PC-9 (cell line): ENCODE results near the gene ST6GALNAC6. TPM values are rescaled to one million over a fixed set of nuclear protein-coding genes. Genes with fewer than 3 reads are reported as not detected.

ENCODE experiments used
- BruUV-seq: library from RNA; stranded (reverse); fragments of 400-500 nt; replicated peaks from 2 replicates; lab custom pipeline; 2021; lab: Mats Ljungman, UMichigan
- CTCF ChIA-PET: fragments of 300-600 bp; sonication (Branson Sonifier 250); formaldehyde crosslinking; loops from one replicate; lab custom pipeline; 2022; ENCODE audit warnings: antibody characterized with exemption; lab: Charles Lee
- POLR2A ChIA-PET: fragments of 300-600 bp; sonication (Branson Sonifier 250); formaldehyde crosslinking; loops from one replicate; lab custom pipeline; 2022; ENCODE audit warnings: antibody characterized with exemption; ENCODE audit not compliant: unreplicated experiment; lab: Charles Lee
- DNase-seq, 2 experiments: peaks; one replicate each; pipeline versions ENCODE4 v3.0.0 to v3.0.0-alpha.2; 2015 to 2022; ENCODE audit warnings: mixed read lengths in 1 of 2
- H2AFZ ChIP-seq: fragments of 200-600 bp; sonication (generic); 2 replicates; pipeline ENCODE4 v1.8.1; 2017; ENCODE audit warnings: antibody characterized with exemption
- H3F3A ChIP-seq: fragments of 200-600 bp; sonication (generic); 2 replicates; pipeline ENCODE4 v1.8.1; 2017; ENCODE audit warnings: antibody characterized with exemption, mild to moderate bottlenecking, low read depth; ENCODE audit not compliant: insufficient read depth
- H3K27ac ChIP-seq: fragments of 200-600 bp; sonication (generic); 2 replicates; pipeline ENCODE4 v1.6.1; 2016; ENCODE audit warnings: mixed run types
- H3K27me3 ChIP-seq: fragments of 200-600 bp; sonication (generic); 2 replicates; pipeline ENCODE4 v1.6.1; 2016; ENCODE audit warnings: low read depth, mixed run types; ENCODE audit not compliant: insufficient read depth
- H3K36me3 ChIP-seq: fragments of 200-600 bp; sonication (generic); 2 replicates; pipeline ENCODE4 v1.6.1; 2016; ENCODE audit warnings: low read depth, mixed run types
- H3K4me1 ChIP-seq: fragments of 200-600 bp; sonication (generic); replicated peaks from 2 replicates; pipeline ENCODE4 v1.6.1; 2016; ENCODE audit warnings: mixed run types; ENCODE audit not compliant: insufficient read depth
- H3K4me2 ChIP-seq: fragments of 200-600 bp; sonication (generic); 2 replicates; pipeline ENCODE4 v1.6.1; 2017; ENCODE audit warnings: mixed run types
- H3K4me3 ChIP-seq: fragments of 200-600 bp; sonication (generic); 2 replicates; pipeline ENCODE4 v1.6.1; 2016; ENCODE audit warnings: mixed run types
- H3K79me2 ChIP-seq: fragments of 200-600 bp; sonication (generic); 2 replicates; pipeline ENCODE4 v1.6.1; 2017; ENCODE audit warnings: low read depth, mixed run types
- H3K9me2 ChIP-seq: fragments of 200-600 bp; sonication (generic); 2 replicates; pipeline ENCODE4 v1.8.1; 2017; ENCODE audit warnings: mild to moderate bottlenecking; ENCODE audit not compliant: insufficient read depth
- H3K9me3 ChIP-seq: fragments of 200-600 bp; sonication (generic); 2 replicates; pipeline ENCODE4 v1.8.1; 2016; ENCODE audit warnings: low read depth; ENCODE audit not compliant: insufficient read depth
- H4K20me1 ChIP-seq: fragments of 200-600 bp; sonication (generic); 2 replicates; pipeline ENCODE4 v1.8.1; 2017; ENCODE audit not compliant: insufficient read depth
- EZH2 ChIP-seq: fragments of 200-600 bp; sonication (generic); IDR thresholded peaks from 2 replicates; pipeline ENCODE4 v1.8.0; 2017; ENCODE audit warnings: antibody characterized with exemption, low read depth
- intact Hi-C: fragments of 100-400 bp; cut with micrococcal nuclease; formaldehyde crosslinking; loops from one replicate; pipeline ENCODE4 v1.10.0; 2022; ENCODE audit not compliant: unreplicated experiment
- total RNA-seq: library from RNA; stranded (reverse); gene quantifications from 2 replicates; pipeline ENCODE4 v1.2.3, GENCODE V29; 2021
- TF ChIP-seq, protein P1 (sequence below): fragments of 200-600 bp; sonication (generic); conservative IDR thresholded peaks from 2 replicates; pipeline ENCODE4 v1.6.1; 2017; ENCODE audit warnings: mixed run types, antibody characterized with exemption, mild to moderate bottlenecking, moderate library complexity

ST6GALNAC6 gene
- total RNA-seq, 1 experiment from 2014 or later, result 23.3 TPM

DNA sequence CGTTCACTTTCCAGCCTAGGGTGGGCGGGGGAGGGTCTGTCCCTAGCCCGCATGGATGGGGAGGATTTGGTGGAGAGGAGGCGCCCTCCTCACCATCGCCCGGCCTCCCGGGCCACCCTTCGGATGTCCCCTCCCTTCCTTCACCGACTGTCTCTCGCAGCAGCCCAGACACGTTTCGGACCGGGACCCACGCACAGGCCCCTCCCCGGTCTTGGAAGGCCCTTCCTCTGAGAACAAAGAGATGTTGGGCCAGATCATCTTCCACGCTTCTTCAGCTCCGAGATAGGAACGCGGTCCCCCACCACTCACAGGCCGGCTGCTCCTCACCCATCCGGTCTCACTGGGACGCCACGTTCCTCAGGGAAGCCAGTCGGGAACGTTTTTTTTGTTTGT, 38.9 kb upstream of the ST6GALNAC6 start:
- Histone ChIP-seq H3F3A (peaks cover 47% of the 10 kb centered on the region), H3K79me2 (peaks cover 30% of the 10 kb centered on the region), H3K9me3 (no peaks in the 10 kb centered on the region), H3K4me2 (peak overlapping the region; percentile 92), H3K4me3 (peak overlapping the region; percentile 83; the same call in 1 of the 2 replicates), H3K4me1 (peaks cover 12% of the 10 kb centered on the region), H2AFZ (no peak overlapping the region), H3K9me2 (no peaks in the 10 kb centered on the region), H3K27ac (no peak overlapping the region), H3K27me3 (no peaks in the 10 kb centered on the region), H3K36me3 (peaks cover 11% of the 10 kb centered on the region; the same call in 1 of the 2 replicates), H4K20me1 (peaks cover 5% of the 10 kb centered on the region)
- no TSS peak for BruUV-seq
- no peak for DNase-seq
- TF ChIP-seq EZH2, result no peak
- TF ChIP-seq, protein P1, sequence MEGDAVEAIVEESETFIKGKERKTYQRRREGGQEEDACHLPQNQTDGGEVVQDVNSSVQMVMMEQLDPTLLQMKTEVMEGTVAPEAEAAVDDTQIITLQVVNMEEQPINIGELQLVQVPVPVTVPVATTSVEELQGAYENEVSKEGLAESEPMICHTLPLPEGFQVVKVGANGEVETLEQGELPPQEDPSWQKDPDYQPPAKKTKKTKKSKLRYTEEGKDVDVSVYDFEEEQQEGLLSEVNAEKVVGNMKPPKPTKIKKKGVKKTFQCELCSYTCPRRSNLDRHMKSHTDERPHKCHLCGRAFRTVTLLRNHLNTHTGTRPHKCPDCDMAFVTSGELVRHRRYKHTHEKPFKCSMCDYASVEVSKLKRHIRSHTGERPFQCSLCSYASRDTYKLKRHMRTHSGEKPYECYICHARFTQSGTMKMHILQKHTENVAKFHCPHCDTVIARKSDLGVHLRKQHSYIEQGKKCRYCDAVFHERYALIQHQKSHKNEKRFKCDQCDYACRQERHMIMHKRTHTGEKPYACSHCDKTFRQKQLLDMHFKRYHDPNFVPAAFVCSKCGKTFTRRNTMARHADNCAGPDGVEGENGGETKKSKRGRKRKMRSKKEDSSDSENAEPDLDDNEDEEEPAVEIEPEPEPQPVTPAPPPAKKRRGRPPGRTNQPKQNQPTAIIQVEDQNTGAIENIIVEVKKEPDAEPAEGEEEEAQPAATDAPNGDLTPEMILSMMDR, result no peak
- intact Hi-C loops, result no loop called here
- POLR2A ChIA-PET, result interaction anchor here (0.6 kb wide), 1 partner anchor 68 kb away, joined by 4 read pairs; no protein-coding TSS in a partner anchor
- CTCF ChIA-PET, result no interaction called here

DNA sequence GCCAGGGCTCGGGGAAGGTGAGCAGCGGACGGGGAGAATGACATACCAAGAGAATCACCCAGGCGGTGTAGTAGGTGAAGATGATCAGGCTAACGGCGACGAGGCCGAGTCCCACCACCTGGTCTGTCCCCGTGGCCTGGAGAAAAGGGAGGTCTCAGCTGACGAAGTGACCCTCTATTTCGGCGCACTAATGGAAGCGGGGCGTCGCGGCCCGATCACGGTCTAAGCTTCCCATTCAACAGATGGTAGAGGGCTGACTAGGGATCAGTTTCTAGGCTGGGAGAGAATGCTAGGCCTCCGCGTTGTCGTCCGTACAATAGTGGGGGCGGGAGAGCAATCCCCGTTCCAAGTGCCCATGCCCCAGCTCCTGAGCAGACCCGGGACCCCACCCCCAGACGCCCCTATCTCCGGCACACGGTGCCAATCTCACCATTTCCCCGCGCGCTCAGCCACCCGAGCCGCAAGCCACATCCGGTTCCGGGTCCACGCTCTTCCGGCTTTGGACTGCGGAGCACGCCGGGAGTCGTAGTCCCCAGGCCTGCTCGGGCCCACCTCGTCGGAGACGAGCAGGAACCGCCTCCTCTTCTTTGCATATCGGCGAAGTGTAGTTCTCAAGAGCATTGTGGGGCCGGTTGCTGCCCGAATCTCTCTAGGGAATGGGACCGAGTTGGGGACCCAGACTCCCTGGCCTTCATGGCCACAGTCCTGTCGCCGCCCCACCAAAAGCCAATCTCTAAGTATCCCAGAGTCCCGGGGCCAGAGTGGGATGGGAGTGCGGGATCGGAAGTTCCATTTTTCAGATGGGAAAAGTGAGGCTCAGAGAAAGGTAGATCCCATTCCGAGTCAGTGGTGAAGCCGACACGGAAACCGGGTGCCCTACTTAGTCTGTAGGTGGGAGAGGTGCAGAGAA, 38.2 kb upstream of the ST6GALNAC6 start, which contains the start of gene DPM2:
Gene DPM2, minus strand, starts transcription at position 467 of the 910 bp plus-strand sequence. Its CDS starts 34 bp downstream, at position 433.
- Histone ChIP-seq H3F3A (peaks cover 48% of the 10 kb centered on the region), H3K27me3 (no peaks in the 10 kb centered on the region), H3K9me2 (no peaks in the 10 kb centered on the region), H4K20me1 (peaks cover 5% of the 10 kb centered on the region; the same call in 1 of the 2 replicates), H3K27ac (peak within 1 kb of the TSS; percentile 25; the same call in 1 of the 2 replicates), H3K4me1 (peaks cover 17% of the 10 kb centered on the region), H3K9me3 (no peaks in the 10 kb centered on the region), H3K36me3 (peaks cover 11% of the 10 kb centered on the region; the same call in 1 of the 2 replicates), H3K4me3 (peak within 1 kb of the TSS; percentile 83), H3K79me2 (peaks cover 30% of the 10 kb centered on the region), H2AFZ (peak within 1 kb of the TSS; percentile 85), H3K4me2 (peak within 1 kb of the TSS; percentile 92)
- POLR2A ChIA-PET, result interaction anchor here (0.7 kb wide), 1 partner anchor 98 kb away, joined by 3 read pairs; no protein-coding TSS in a partner anchor
- TF ChIP-seq, protein P1, result no peak
- no TSS peak for BruUV-seq
- CTCF ChIA-PET, result interaction anchor here (0.6 kb wide), 1 partner anchor 562 kb away, joined by 3 read pairs; no protein-coding TSS in a partner anchor
- intact Hi-C loops, result loop anchor here (2.0 kb wide), 2 partner anchors 17 to 161 kb away; no protein-coding TSS in a partner anchor
- DNase-seq, result peak; percentile 74 to 77

DNA sequence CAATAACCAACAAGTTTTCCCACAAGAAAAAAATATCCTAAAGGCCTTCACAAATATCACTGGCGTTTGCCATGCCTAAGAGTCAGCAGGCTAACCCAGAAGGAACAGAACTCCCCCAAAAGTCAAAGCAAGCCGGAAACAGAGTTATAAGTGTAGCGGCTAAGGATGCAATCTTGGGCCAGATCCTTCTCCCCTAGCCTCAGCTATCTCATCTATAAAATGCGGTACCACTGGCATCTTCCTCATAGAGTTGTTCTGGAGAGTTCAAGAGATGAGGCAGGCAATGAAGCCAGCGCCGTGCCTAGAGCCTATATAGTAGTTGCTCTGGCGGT, 37.6 kb upstream of the ST6GALNAC6 start:
- Histone ChIP-seq H3K9me2 (no peaks in the 10 kb centered on the region), H3K79me2 (peaks cover 30% of the 10 kb centered on the region), H3K27ac (peak overlapping the region; percentile 25; the same call in 1 of the 2 replicates), H3K4me2 (peak overlapping the region; percentile 92), H3K4me3 (peak overlapping the region; percentile 83), H3K4me1 (peaks cover 23% of the 10 kb centered on the region), H4K20me1 (no peaks in the 10 kb centered on the region; the same call in 1 of the 2 replicates), H3K36me3 (peaks cover 6% of the 10 kb centered on the region; the same call in 1 of the 2 replicates), H3K9me3 (no peaks in the 10 kb centered on the region), H2AFZ (peak overlapping the region; percentile 85), H3K27me3 (no peaks in the 10 kb centered on the region), H3F3A (peaks cover 48% of the 10 kb centered on the region)
- no peak for TF ChIP-seq EZH2
- TF ChIP-seq, protein P1, result no peak
- intact Hi-C loops, result loop anchor here (2.0 kb wide), 2 partner anchors 18 to 162 kb away; no protein-coding TSS in a partner anchor
- BruUV-seq, result no TSS peak
- ChIA-PET CTCF (no interaction called here), POLR2A (interaction anchor here (0.7 kb wide), 1 partner anchor 99 kb away, joined by 3 read pairs; no protein-coding TSS in a partner anchor)
- DNase-seq, result no peak
